Common myeloid progenitor, CD34-positive (primary cell): Measurements from ENCODE around the gene BSX.
A peak's percentile ranks its signal among the peaks of the same experiment; 100 is the strongest.

Experiments used
- CTCF ChIA-PET: fragments of 350-600 bp; sonication (Branson Sonifier 250); formaldehyde crosslinking; loops from one replicate; lab custom pipeline; 2021; ENCODE audit warnings: antibody characterized with exemption; lab: Charles Lee
- POLR2A ChIA-PET: fragments of 350-600 bp; sonication (Branson Sonifier 250); formaldehyde crosslinking; loops from one replicate; lab custom pipeline; 2021; ENCODE audit warnings: antibody characterized with exemption; lab: Charles Lee
- DNase-seq, 3 donors: peaks; one replicate each; pipeline versions ENCODE4 v3.0.0 to v3.0.0-alpha.2; 2013
- H3K27ac ChIP-seq, 2 experiments: 1 replicate in 1 of 2; 2 replicates in 1 of 2; pipeline ENCODE4 v1.7.0; 2013; ENCODE audit warnings: inconsistent platforms in 2 of 2, low read length in 2 of 2, mild to moderate bottlenecking in 2 of 2, low read depth in 1 of 2, moderate library complexity in 1 of 2; ENCODE audit not compliant: severe bottlenecking in 2 of 2, insufficient read depth in 1 of 2, poor library complexity in 1 of 2
- H3K27me3 ChIP-seq, 5 experiments: replicated peaks in 2 of 5; 1 replicate in 3 of 5; 2 replicates in 2 of 5; pipeline versions ENCODE4 v1.6.1 to v1.7.0; 2013; ENCODE audit warnings: low read length in 4 of 5, mild to moderate bottlenecking in 2 of 5, moderate library complexity in 2 of 5, inconsistent platforms in 1 of 5; ENCODE audit not compliant: insufficient read depth in 5 of 5, control insufficient read depth in 4 of 5
- H3K36me3 ChIP-seq, 4 experiments: 1 replicate in 2 of 4; 2 replicates in 2 of 4; pipeline versions ENCODE4 v1.6.1 to v1.7.0; 2013; ENCODE audit warnings: low read length in 3 of 4, control low read depth in 1 of 4, mild to moderate bottlenecking in 1 of 4; ENCODE audit not compliant: control insufficient read depth in 4 of 4, insufficient read depth in 4 of 4
- H3K4me1 ChIP-seq, 4 experiments: 1 replicate in 3 of 4; 2 replicates in 1 of 4; pipeline versions ENCODE4 v1.6.1 to v1.7.1; 2013; ENCODE audit warnings: low read length in 3 of 4, mild to moderate bottlenecking in 3 of 4, control low read depth in 1 of 4, inconsistent platforms in 1 of 4, moderate library complexity in 1 of 4; ENCODE audit not compliant: control insufficient read depth in 4 of 4, insufficient read depth in 4 of 4; ENCODE audit errors: control extremely low read depth in 1 of 4
- H3K4me3 ChIP-seq, 7 experiments: 1 replicate in 4 of 7; 2 replicates in 3 of 7; pipeline versions ENCODE4 v1.5.1 to v1.7.0; 2013; ENCODE audit warnings: mild to moderate bottlenecking in 7 of 7, low read length in 6 of 7, moderate library complexity in 6 of 7, inconsistent platforms in 2 of 7, low read depth in 2 of 7, control low read depth in 1 of 7; ENCODE audit not compliant: insufficient read depth in 4 of 7, control insufficient read depth in 1 of 7; ENCODE audit errors: extremely low read depth in 1 of 7
- H3K9me3 ChIP-seq, 5 experiments: 1 replicate in 4 of 5; 2 replicates in 1 of 5; pipeline versions ENCODE4 v1.6.1 to v1.7.1; 2013; ENCODE audit warnings: low read length in 4 of 5, mild to moderate bottlenecking in 2 of 5, inconsistent platforms in 1 of 5, low read depth in 1 of 5, moderate library complexity in 1 of 5; ENCODE audit not compliant: control insufficient read depth in 4 of 5, insufficient read depth in 2 of 5; ENCODE audit errors: control extremely low read depth in 1 of 5
- WGBS: methylation state at CpG from one replicate; pipeline ENCODE4 v1.1.5; 2013; ENCODE audit not compliant: insufficient coverage; 5-methylcytosine and 5-hydroxymethylcytosine counted together

BSX gene

DNA sequence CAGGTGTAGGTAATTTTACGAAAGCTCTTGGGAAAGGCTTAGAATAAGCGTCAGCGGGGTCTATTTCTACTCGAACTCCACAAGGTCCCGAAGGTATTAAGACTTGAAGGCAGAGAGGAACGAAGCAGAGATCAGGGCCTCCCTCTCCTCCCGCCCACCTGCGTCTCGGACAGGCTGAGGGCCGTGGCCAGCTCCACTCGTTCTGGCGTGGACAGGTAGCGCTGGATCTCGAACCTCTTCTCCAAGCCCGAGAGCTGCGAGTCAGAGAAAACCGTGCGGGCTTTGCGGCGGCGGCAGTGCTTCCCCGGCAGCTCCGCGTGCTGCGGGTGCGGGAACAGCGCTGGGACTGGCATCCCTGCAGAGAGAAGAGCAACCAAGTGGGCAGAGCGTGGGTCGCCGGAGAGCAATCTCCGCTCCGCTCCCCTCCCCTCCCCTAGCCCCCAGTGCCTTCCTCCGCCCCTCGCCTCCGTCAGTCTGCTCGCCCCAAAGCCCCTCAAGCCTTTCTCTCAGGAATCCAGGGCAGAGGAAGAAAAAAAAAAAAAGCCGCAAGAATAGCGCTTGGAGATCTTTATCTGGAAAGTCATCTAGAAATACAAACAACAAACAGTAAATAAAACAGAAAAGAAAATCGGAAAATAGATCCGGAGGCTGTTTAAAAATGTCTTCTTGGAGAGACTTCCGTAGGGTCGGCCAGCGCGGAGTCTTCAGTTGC is 2.4 kb downstream of the BSX start:
- H3K27ac ChIP-seq: no peak overlapping the region
- ChIA-PET CTCF (no interaction called here), POLR2A (no interaction called here)
- H3K27me3 ChIP-seq: peaks cover 38 to 99% (median 73%) of the 10 kb centered on the region in 5 experiments
- DNase-seq: no peak
- H3K36me3 ChIP-seq: no peaks in the 10 kb centered on the region
- no peak overlapping the region for H3K4me3 ChIP-seq
- peaks cover 0 to 5% (median 0%) of the 10 kb centered on the region in 5 experiments for H3K9me3 ChIP-seq
- WGBS: 9% methylated on average over 22 of the region's 44 CpGs
- H3K4me1 ChIP-seq: peaks cover 0 to 26% (median 18%) of the 10 kb centered on the region in 4 experiments

DNA sequence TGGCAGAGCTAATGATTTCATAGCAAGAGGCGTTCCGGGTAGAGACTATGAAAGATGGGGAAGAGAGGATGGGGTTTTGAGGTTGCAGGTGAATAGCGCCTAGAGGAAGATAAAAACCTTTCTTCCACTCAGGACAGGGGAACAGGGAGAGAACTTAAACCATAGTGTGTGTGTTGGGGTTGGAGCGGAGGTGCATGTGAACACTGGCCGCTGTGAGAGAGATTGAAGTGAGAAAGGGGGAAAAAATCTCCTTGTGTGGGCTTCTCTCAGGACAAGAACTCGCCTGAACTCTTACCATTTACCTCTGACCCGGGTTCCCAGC is 3.4 kb downstream of the BSX start:
- ChIA-PET POLR2A (no interaction called here), CTCF (no interaction called here)
- DNase-seq: no peak
- Histone ChIP-seq H3K27ac (no peak overlapping the region), H3K9me3 (peaks cover 0 to 5% (median 0%) of the 10 kb centered on the region in 5 experiments), H3K36me3 (no peaks in the 10 kb centered on the region), H3K4me1 (peaks cover 0 to 19% (median 11%) of the 10 kb centered on the region in 4 experiments), H3K4me3 (no peak overlapping the region), H3K27me3 (peaks cover 45 to 99% (median 76%) of the 10 kb centered on the region in 5 experiments)
- 30% methylated on average over 4 of the region's 7 CpGs for WGBS

GRCh38 chr11:122977470-122978298 is 4.0 kb downstream of the BSX start:
- peak in 1 of 3 donors; percentile 13 for DNase-seq

DNA sequence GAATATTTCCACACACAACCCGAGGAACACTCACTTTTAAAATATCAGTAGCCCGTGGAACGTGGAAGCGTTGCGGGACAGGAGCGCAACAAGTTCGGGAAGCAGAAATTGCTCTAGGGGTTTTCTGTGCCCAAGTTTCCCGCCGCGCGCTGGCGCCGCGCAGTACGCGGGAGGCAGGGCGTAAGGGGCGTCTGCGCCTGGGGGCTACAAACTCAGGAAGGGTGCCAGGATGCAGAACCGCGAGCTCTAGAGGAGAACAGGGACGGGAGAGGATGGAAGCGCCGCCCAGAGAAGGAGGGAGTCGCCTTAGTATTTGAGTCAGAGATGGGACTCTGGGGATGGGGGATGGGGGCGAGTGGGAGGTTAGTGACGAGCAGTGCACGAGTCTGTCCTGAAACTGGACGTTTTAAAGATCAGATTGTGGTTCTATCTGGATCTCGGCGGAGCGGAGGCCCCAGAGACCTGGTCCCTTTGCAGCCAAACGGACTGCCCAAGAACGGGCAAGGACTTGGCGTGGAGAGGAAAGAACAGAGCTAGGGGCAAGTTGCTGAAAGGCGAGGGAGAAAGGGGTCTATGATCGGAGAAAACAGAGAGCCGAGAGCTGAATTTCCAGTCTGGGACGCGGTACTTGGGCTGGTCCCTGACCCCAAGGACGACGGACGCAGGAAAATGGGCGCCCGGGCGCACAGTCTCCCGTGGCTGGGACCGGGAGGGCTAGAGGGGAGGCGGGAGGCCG is 4.7 kb downstream of the BSX start:
- peaks cover 0 to 19% (median 11%) of the 10 kb centered on the region in 4 experiments for H3K4me1 ChIP-seq
- DNase-seq: peak in 1 of 3 donors; percentile 17
- peaks cover 37 to 96% (median 67%) of the 10 kb centered on the region in 5 experiments for H3K27me3 ChIP-seq
- ChIA-PET POLR2A (no interaction called here), CTCF (interaction anchor here (0.9 kb wide), 1 partner anchor 17 kb away, joined by 3 read pairs; no protein-coding TSS in a partner anchor)
- no peaks in the 10 kb centered on the region for H3K36me3 ChIP-seq
- H3K27ac ChIP-seq: no peak overlapping the region
- H3K4me3 ChIP-seq: peak overlapping the region in 3 of 7 experiments; percentile 11 to 48 (median 11)
- 3% methylated on average over 41 of the region's 50 CpGs for WGBS
- H3K9me3 ChIP-seq: peaks cover 0 to 5% (median 0%) of the 10 kb centered on the region in 5 experiments

More at GRCh38 chr11:122977470-122978298, 4.0 kb downstream of the BSX start:
- peaks cover 0 to 19% (median 11%) of the 10 kb centered on the region in 4 experiments for H3K4me1 ChIP-seq
- peaks cover 44 to 99% (median 74%) of the 10 kb centered on the region in 5 experiments for H3K27me3 ChIP-seq
- H3K27ac ChIP-seq: no peak overlapping the region
- H3K9me3 ChIP-seq: peaks cover 0 to 5% (median 0%) of the 10 kb centered on the region in 5 experiments
- 4% methylated on average over 47 of the region's 50 CpGs for WGBS
- H3K4me3 ChIP-seq: peak overlapping the region in 2 of 7 experiments; percentile 11 to 48
- H3K36me3 ChIP-seq: no peaks in the 10 kb centered on the region
- POLR2A ChIA-PET: no interaction called here
- CTCF ChIA-PET: no interaction called here

DNA sequence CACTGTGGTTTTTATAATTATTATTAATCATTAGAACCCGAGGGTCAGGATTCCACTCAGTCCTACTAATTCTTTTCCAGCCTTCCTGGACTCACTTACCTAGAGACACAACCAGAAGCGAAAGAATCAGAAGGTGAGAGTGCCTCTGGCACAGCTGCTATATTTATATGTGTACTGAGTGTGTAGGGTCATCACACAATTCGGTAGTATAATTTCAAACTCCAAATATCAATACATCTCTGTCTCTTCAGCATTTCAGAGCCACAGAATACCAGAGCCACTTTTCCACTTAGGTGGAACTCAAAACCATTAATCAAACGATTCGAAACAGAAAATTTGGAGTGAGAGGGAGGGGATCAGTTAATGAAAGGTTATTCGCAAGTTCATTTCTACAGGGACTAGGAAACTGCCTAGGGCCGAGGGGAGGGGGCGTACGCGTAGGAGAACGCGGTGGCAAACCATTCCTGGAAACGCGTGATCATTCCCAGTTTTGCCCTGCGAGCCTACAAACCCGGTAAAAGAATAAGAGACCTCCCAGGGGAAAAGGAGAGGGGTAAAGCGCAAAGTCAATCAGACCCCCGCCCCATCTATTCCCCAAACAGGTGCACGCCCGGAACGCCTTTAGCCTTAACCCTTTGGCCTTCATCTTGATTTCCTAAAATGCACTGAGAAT is 5.4 kb downstream of the BSX start:
- Histone ChIP-seq H3K27me3 (peaks cover 37 to 94% (median 68%) of the 10 kb centered on the region in 5 experiments), H3K4me1 (peaks cover 0 to 15% (median 9%) of the 10 kb centered on the region in 4 experiments), H3K36me3 (no peaks in the 10 kb centered on the region), H3K27ac (no peak overlapping the region), H3K4me3 (no peak overlapping the region), H3K9me3 (peaks cover 0 to 3% (median 0%) of the 10 kb centered on the region in 5 experiments)
- POLR2A ChIA-PET: no interaction called here
- CTCF ChIA-PET: interaction anchor here (0.9 kb wide), 1 partner anchor 17 kb away, joined by 3 read pairs; no protein-coding TSS in a partner anchor
- 11% methylated on average over 12 of the region's 21 CpGs for WGBS
- DNase-seq: no peak

DNA sequence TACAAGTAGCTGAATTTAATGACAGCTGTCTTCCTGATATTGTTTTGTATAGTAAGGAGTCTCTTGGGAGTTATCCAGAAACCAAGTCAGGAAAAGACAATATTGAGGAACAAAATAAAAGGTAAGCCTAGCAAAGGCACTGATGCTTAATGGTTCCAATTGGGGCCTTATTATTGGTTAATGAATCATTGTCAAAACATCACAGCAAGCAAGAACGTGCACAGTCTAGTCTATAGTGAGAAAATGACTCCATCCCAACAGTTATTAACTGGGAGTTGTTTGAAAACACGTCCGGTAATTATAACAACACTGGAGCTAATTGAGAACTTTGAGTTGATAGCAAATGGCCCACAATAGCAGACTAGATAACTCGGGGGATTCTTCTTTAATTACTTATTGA is 17.7 kb downstream of the BSX start:
- H3K27ac ChIP-seq: no peak overlapping the region
- CTCF ChIA-PET: no interaction called here
- H3K9me3 ChIP-seq: peaks cover 0 to 4% (median 0%) of the 10 kb centered on the region in 5 experiments
- DNase-seq: no peak
- 90% methylated on average over 2 of the region's 4 CpGs for WGBS
- H3K4me3 ChIP-seq: no peak overlapping the region
- H3K36me3 ChIP-seq: no peaks in the 10 kb centered on the region
- POLR2A ChIA-PET: no interaction called here
- H3K4me1 ChIP-seq: no peaks in the 10 kb centered on the region
- peaks cover 8 to 31% (median 14%) of the 10 kb centered on the region in 5 experiments for H3K27me3 ChIP-seq
